Gastrocnemius medialis (tissue), 4 donors: ENCODE measurements around the gene PGA4.
"Not testable (repeated sequence)": the region's sequence is repeated elsewhere in the genome, so short reads cannot be mapped to it uniquely, and the experiment has no call there.

Experiments
- POLR2A ChIP-seq, 2 donors: fragments of 450-650 bp; IDR thresholded peaks; one replicate each; pipeline ENCODE4 v1.6.1; 2017; ENCODE audit warnings: antibody characterized with exemption in 2 of 2, mild to moderate bottlenecking in 2 of 2, moderate library complexity in 2 of 2
- TF ChIP-seq, protein P1 (sequence below), 5 experiments: fragments of 450-650 bp in 3 of 5; fragments of 200-600 bp in 2 of 5; sonication (generic) in 2 of 5; IDR thresholded peaks in 4 of 5; conservative IDR thresholded peaks in 1 of 5; 1 replicate in 4 of 5; 2 replicates in 1 of 5; pipeline ENCODE4 v1.5.1; 2016 to 2019; ENCODE audit warnings: antibody characterized with exemption in 5 of 5, mild to moderate bottlenecking in 3 of 5, moderate library complexity in 3 of 5

DNA sequence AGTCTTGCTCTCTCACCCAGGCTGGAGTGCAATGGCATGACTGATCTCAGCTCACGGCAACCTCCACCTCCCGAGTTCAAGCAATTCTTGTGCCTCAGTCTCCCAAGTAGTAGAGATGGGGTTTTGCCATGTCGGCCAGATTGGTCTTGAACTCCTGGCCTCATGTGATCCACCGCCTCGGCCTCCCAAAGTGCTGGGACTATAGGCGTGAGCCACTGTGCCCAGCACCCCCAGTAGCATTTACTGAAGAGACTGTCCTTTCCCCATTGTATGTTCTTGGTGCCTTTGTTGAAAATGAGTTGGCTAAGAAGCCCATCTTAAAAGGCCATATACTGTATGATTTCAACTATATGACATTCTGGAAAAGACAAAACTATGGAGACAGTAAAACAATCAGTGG, 41.9 kb upstream of the PGA4 start:
- TF ChIP-seq, protein P1, sequence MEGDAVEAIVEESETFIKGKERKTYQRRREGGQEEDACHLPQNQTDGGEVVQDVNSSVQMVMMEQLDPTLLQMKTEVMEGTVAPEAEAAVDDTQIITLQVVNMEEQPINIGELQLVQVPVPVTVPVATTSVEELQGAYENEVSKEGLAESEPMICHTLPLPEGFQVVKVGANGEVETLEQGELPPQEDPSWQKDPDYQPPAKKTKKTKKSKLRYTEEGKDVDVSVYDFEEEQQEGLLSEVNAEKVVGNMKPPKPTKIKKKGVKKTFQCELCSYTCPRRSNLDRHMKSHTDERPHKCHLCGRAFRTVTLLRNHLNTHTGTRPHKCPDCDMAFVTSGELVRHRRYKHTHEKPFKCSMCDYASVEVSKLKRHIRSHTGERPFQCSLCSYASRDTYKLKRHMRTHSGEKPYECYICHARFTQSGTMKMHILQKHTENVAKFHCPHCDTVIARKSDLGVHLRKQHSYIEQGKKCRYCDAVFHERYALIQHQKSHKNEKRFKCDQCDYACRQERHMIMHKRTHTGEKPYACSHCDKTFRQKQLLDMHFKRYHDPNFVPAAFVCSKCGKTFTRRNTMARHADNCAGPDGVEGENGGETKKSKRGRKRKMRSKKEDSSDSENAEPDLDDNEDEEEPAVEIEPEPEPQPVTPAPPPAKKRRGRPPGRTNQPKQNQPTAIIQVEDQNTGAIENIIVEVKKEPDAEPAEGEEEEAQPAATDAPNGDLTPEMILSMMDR (IDR thresholded peaks at IDR 0.05 in 4 of 5, conservative IDR thresholded peaks at IDR 0.05 in 1 of 5) = not testable (repeated sequence)
- TF ChIP-seq POLR2A (IDR thresholded peaks at IDR 0.05) = not testable (repeated sequence)
